Esophagus mucosa (tissue), 1 donor: Measurements from ENCODE around the gene SELENOP. TPM values are rescaled to one million over a fixed set of nuclear protein-coding genes. Genes with fewer than 3 reads are reported as not detected.
A peak's percentile ranks its signal among the peaks of the same experiment; 100 is the strongest.

Experiments used
- ATAC-seq: fragments of 200-7000 bp; cut with Tn5 transposase; one replicate; pipeline ENCODE4 v1.9.1; 2020
- total RNA-seq: library from RNA; stranded (reverse); gene quantifications from one replicate; pipeline ENCODE4 v1.2.4, GENCODE V29; 2023
- donor health status: DM: yes; HTN: yes; CAD: no.

Gene SELENOP
- total RNA-seq, 1 donor from 2014 or later = 95.9 TPM

DNA sequence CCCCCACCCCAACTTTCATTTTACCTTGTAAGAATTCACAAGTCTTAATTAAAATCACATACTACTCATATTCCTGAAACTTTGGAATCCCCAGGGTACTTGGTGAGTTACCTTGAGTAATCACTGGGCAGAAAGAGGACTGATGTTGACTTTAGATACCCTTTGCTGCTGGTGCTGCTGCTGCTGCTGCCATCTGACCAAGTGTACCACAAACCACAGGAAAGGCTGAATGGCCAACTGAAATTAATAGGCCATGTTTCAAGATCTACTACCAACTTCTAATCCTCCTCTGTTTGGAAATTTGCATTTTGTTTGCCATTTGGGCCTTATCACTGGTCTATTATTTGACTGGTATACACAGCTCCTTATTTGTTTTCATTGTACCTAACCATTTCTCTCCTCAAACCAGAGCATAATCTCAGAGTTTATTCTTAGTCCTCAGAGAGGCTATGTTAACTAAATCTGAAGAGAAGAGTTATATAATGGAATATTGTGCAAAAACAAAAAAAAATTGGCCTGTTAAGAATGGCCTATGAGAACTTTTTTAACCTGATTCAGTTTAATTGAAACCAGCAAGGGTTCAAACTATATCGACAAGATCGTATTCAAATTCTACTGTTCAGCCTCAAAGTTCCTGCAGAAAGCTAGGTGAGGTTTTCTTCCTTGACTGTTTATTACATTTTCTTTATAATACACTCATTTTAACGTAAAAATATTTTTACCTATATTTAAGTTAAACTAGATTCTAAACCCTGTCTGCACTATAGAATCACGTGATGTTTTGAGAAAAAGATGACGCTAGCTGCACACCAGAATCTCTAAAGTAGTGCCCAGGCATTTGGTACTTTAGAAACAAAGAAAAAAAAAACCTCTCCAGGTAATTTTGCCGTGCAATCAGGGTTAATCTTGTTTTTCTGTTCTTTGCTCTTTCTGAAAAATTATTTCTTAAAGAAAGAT lies 13.1 kb downstream of the SELENOP start:
- no peak for ATAC-seq

DNA sequence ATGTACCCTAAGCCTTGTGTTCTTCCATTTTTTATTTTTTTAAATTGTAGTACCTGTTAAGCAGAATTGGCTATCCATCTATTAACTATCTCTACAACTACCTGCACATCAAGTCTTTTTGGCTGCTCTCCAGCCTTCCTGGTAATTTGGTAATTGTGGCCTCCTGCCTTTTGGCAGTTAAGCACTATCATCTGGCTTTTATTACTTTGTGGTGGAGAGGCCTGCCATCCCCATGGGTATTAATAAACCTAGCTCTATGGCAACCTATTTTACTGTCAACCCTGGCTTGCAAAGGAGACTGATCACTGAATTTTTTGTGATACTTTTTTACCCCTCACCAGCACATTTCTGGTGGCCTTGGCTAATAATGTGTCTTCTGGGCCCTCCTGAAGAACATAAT lies 20.5 kb downstream of the SELENOP start:
- no peak for ATAC-seq

DNA sequence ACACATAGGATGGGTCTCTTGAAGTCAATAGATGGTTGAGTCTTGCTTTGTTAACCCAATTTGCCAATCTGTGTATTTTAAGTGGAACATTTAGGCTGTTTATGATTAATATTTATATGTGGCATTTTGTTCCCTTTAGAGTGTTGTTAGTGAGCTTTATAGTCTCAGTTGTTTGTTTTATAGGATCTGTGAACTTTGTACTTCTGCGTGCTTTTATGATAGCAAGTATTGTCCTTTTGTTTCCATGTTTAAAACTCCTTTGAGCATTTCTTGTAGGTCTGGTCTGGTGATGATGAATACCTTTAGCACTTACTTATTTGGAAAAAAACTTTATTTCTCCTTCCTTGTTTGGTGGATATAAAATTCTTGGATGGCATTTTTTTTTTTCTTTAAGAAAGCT lies 23.8 kb downstream of the SELENOP start:
- ATAC-seq = no peak

DNA sequence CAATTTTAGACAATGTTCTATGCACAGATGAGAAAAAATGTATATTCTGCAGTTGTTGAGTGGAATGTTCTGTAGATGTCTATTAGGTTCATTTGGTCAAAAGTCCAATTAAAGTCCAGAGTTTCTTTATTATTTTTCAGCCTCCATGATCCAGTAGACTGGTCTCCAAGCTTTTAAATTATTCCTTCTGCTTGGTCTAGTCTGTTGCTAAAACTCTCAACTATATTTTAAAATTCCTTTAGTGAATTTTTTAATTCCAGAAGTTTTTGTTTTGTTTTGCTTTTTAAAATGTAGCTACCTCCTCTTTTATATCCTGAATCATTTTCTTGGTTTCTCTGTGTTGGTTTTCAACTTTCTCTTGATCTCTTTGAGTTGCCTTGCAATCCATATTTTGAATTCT lies 24.6 kb downstream of the SELENOP start:
- no peak for ATAC-seq

DNA sequence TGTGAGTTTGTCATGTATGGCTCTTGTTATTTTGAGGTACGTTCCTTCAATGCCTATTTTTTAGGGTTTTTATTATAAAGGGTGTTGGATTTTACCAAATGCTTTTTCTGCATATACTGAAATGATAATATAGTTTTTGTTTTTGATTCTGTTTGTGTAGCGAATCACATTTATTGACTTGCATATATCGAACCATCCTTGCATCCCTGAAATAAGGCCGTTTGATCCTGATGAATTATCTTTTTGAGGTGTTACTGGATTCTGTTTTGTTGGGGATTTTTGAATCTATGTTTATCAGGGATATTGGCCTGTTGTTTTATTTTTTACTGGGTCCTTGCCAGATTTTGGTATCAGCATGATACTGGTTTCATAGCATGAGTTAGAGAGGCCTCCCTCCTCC lies 25.9 kb downstream of the SELENOP start:
- no peak for ATAC-seq

DNA sequence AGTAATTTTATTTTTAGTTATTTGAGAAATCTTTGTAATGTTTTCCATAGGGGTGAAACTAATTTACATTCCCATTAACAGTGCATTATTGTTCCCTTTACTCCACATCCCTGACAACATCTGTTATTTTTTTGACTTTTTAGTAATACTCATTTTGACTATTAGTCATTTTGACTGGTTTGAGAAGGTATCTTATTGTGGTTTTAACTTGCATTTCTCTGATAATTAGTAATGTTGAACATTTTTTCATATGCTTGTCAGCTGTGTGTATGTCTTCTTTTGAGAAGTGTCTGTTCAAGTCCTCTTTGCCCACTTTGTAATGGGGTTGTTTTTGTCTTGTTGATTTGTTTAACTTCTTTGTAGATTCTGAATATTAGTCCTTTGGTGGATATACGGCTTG lies 27.6 kb downstream of the SELENOP start:
- no peak for ATAC-seq

DNA sequence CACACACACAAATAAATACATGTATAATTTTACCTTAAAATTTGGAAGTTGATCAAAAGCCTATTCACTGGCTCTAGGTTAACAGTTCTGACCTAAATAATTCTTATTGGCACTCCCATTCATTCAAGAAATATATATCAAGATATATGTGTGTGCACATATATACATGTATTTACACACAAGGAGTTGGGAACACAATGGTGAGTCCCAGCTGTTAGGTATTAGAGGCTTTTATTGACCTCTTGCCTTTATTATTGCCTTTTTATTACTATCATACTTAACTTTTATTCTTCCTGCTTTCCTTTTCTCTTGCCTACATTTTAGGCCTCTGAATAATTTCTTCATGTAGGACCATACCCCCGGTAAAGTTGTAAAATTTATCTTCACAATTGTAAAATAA lies 30.1 kb downstream of the SELENOP start:
- no peak for ATAC-seq

DNA sequence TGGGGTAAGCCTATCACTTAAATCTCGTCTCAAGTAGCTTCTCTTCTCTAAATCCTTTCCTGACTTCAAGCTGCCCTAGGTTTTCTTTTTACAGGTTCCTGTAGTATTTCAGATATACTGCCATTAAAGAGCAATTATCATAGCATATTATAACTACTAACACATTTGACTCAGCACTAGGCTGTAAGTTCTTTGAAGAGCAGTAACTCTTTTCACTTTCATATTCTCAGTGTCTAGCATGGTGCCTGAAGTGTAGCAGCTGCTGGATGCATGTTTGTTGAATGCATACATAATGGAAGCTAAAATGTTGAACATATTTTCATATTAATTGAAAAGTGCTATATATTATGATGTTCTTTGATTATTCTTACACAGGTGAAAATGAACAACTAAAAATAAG lies 32.6 kb downstream of the SELENOP start:
- no peak for ATAC-seq

DNA sequence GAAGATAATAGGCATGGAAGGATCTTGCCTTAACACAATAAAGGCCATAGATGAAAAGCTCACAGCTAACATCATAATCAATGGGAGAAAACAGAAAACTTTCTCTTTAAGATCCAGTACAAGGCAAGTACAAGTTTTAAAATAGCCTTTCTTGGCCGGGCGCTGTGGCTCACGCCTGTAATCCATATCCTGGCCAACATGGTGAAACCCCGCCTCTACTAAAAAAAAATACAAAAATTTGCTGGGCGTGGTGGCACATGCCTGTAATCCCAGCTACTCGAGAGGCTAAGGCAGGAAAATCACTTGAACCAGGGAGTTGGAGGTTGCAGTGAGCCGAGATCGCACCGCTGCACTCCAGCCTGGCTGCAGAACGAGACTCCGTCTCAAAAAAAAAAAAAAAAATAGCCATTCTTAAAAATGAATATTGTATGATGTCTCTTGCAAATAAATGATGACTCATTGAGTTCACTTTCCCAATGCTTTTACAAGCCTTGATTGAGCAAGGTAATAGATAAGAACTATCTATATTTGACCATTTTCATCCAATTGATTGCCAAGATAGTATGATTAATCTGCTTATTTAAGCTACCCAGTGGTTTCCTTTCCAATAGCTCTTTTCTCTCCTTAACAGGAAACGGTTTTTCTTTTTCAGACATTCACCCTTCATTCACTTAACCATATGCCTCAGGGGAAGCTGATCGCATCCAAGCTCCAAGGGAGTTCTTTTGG lies 39.3 kb downstream of the SELENOP start:
- ATAC-seq = no peak

DNA sequence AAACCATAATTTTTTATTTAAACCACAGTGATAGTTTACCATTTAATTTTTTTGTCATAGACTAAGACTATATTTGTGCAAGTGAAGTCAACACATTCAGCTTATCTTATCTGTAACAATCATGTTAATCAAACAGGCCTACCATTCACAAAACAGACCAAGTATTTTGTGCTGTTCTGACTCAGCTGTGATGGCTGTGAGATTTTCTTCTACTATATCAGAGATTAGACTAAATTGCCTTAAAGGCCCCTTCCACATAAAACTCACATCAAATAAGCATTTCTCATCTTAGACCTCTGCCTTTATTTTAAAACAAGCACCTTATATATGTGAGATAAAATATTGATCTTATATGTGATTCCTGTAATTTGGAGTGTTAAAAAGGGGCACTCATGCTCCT lies 41.7 kb downstream of the SELENOP start:
- ATAC-seq = no peak

DNA sequence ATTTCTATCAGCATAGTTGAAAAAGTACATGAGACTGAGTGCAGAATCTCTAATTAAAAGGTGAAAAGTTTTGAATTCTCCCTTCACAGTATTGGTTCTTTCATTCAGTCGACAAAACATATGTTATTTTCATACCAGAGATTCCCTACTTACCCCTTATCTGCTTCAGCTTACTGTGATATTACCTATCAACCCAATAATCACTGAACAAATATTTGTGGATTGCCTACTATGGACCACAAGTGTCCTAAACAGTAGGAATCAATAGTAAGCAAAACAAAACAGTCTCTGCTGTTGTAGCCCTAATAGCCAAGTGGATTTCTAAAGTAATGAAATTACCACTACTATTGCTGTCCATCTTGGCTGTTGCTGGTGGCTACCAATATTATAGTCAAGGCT lies 43.6 kb downstream of the SELENOP start:
- no peak for ATAC-seq

DNA sequence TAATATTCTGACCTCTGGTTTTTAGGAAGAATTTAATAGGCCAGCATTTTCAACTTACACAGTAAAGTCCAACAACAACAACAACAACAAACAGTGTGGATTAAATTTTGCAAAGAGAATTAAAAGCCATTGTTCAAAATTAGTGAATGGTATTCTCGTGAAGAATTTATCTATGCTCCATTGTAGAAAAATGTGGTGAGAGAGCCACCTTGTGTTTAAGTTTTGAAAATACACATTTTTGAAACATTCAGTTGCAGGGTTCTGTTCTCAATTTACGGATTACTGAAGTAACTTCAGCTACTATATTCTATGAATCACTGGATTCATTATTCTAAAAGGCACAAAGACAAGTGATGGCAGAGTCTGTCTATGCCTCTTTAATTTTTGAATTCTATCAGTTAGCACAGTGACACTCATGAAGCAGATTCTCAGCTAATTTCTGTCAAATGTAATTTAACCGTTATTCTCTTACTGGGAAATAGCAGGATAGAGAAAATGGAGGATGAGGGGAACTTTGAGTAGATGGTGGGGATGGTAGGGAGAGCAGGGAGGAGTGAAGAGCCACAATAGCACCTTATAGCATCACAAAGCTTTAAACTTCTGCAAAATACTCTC lies 44.1 kb downstream of the SELENOP start:
- no peak for ATAC-seq

DNA sequence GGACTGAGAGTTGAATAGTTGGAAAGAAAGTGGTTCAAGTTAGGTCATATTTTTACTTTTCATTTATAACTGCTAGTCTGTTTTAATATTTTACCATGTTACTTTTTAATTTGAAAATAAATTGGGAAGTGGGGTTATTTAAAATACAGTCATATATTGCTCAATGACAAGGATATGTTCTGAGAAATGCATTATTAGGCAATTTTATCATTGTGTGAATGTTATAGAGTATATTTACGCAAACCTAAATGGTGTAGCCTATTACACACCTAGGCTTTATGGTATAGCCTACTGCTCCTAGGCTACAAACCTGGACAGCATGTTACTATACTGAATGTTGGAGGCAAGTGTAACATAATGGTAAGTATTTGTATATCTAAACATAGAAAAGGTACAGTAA lies 49.9 kb downstream of the SELENOP start:
- no peak for ATAC-seq

DNA sequence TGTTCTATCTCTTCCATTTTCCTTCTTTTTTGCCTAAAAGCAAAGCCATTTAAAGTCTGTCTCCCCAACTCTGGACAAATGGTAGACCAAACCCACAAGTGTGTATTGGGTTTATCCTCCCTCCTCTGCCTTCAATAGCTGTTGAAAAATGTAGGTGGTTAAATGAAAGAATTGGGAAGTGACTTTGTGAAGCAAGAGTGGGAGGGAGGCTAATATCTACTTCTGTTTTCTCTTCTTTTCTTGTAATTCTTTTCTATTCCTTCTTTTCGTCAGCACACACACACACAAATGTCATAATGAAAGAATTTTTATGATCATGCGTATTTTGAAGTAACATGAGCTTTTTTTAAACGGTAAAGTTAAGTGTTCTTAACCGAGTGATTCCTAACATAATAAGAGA lies 51.3 kb downstream of the SELENOP start:
- ATAC-seq = no peak

DNA sequence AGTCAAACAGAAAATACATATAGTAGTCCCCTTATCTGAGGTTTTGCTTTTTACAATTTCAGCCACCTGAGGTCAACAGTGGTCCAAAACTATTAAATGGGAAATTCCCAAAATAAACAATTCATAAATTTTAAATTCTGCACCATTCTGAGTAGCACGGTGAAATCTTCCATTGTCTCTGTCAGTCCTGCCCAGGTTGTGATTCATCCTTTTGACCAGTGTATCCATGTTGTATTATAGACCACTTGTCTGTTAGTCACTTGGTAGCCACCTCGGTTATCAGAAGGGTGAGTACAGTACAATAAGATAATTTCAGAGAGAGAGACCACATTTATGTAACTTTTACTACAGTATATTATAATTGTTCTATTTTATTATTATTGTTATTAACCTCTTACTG lies 52.2 kb downstream of the SELENOP start:
- no peak for ATAC-seq

DNA sequence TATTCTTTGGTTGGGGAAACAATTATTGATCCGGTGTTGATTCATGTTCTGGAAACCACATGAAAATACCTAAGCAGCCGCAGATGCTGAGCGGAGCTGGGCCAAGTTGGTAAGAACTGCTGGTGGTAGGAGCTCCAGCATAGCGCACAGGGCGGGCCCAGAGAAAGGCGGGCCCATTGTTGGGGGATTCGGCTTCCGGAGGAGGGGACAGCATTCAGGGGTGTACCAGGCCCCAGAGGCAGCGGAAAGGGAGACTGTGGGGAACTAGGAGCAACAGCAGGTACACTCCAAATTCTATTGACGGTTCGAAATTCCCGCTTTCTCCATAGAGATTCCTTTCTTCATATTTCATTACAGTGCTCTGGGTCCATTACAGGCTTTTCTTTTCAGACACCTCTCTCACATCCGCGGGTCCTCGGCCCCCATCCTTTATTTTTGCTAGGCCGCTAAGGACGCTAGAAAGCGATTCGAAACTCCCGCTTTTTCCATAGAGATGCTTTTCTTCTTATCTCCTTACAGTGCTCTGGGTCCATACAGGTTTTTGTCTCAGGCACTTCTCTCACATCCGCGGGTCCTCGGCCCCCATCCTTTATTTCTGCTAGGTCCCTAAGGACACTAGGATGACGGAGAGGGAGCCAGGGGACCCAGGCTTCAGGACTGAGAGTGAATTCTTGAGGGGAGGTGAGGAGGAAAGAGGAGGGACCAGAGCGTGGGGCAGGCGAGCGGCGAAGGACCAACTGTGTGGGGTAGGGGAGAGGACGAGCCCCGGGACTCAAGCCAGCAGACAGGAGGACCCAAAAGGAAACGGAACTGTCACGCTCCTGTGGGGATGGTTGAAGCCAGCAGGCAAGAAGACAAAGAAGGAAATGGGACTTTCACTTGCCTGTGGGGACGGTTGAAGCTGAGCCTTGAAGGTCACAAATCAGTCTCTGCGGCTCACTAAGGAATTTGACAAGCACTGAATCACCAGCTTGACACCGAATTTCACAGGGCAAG lies 54.8 kb downstream of the SELENOP start, which contains the start of gene CCDC152:
Gene CCDC152 (plus strand): TSS at position 213 of the 996 bp plus-strand sequence. CDS start 2,304 bp downstream, outside the sequence.
- ATAC-seq = no peak

DNA sequence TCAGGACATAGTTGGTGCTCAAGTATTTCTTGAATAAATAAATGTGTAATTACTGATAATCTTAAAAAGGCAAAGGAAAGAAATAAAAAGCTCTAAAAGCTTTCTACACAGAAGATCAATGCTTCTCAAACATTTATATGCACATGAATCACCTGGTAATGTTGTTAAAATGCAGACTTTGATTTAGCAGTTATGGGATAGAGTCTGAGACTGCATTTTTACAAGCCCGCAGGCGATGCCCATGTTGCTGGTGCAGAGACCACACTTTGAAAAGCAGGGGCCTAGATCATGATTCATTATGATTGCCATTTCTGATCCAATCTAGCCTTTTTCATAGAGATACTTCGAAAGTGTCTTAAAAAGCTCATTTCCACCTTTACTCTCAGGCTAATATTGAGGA lies 58.6 kb downstream of the SELENOP start:
- ATAC-seq = no peak

DNA sequence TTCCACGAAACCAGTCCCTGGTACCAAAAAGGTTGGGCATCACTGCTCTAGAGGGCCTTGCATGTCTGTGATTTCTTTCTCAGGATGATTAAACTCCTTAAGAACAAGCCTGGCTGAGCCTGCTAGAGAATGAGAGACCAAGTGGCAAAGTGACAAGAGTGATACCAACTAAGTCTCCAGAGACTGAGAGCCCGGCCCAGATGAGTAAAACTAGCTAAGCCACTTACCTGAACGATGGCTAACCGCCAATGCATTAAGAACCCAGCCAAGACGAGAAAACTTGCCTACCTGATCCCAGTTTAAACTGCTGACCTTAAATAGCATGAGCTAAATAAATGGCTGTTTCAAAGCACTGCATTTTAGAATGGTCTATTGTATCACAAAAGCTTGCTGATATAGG lies 60.6 kb downstream of the SELENOP start:
- ATAC-seq = peak; percentile 98

DNA sequence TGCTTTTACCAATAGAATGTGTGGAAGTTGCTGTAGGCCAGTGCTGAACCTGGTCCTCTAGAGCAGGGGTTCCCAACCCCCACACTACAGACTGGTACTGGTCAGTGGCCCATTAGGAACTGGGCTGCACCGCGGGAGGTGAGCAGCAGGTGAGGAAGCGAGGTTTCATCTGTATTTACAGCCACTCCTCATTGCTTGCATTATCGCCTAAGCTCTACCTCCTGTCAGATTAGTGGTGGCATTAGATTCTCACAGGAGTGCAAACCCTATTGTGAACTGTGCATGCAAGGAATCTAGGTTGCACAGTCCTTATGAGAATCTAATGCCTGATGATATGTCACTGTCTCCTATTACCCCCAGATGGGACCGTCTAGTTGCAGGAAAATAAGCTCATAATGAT lies 61.2 kb downstream of the SELENOP start:
- ATAC-seq = peak; percentile 53
